Type B pancreatic cell (in vitro differentiated cells): ENCODE measurements around the gene PTTG1IP. TPM values are rescaled to one million over a fixed set of nuclear protein-coding genes. Genes with fewer than 3 reads are reported as not detected.
A peak's percentile ranks its signal among the peaks of the same experiment; 100 is the strongest.

Source experiments
- DNase-seq: peaks from one replicate; pipeline ENCODE4 v3.0.0; 2021; ENCODE audit warnings: mixed read lengths; ENCODE audit not compliant: unreplicated experiment; ENCODE audit errors: extremely low spot score
- H3K27ac Mint-ChIP-seq: 2 replicates; pipeline ENCODE4 v1.8.0; 2021; ENCODE audit warnings: mild to moderate bottlenecking, mixed read lengths
- H3K27me3 Mint-ChIP-seq: 2 replicates; pipeline ENCODE4 v1.8.0; 2021; ENCODE audit warnings: mixed read lengths
- H3K36me3 Mint-ChIP-seq: 2 replicates; pipeline ENCODE4 v1.8.0; 2021; ENCODE audit warnings: mixed read lengths
- H3K4me1 Mint-ChIP-seq: one replicate; pipeline ENCODE4 v1.8.0; 2021; ENCODE audit warnings: mixed read lengths; ENCODE audit not compliant: unreplicated experiment
- H3K4me3 Mint-ChIP-seq: 2 replicates; pipeline ENCODE4 v1.8.0; 2021; ENCODE audit warnings: mild to moderate bottlenecking, mixed read lengths
- H3K9me3 Mint-ChIP-seq: 2 replicates; pipeline ENCODE4 v1.8.0; 2021; ENCODE audit warnings: mixed read lengths
- CTCF ChIP-seq: fragments of 200-600 bp; sonication (generic); conservative IDR thresholded peaks from 2 replicates; pipeline ENCODE4 v1.5.0; 2021; ENCODE audit warnings: antibody characterized with exemption, mild to moderate bottlenecking
- total RNA-seq: library from RNA; stranded (reverse); gene quantifications from 2 replicates; pipeline ENCODE4 v1.2.1, GENCODE V29; 2021; ENCODE audit warnings: low replicate concordance

Gene PTTG1IP
- total RNA-seq, 1 donor from 2014 or later = 168 TPM

GRCh38 chr21:44840771-44841170 is 32.7 kb downstream of the PTTG1IP start:
- Mint-ChIP-seq H3K4me3 (no peak overlapping the region), H3K27me3 (peaks cover 13% of the 10 kb centered on the region), H3K9me3 (no peaks in the 10 kb centered on the region), H3K27ac (no peak overlapping the region), H3K4me1 (peaks cover 4% of the 10 kb centered on the region), H3K36me3 (no peaks in the 10 kb centered on the region)
- TF ChIP-seq CTCF = no peak
- DNase-seq = no peak

GRCh38 chr21:44838951-44839350 is 34.5 kb downstream of the PTTG1IP start:
- H3K4me1 Mint-ChIP-seq = no peaks in the 10 kb centered on the region
- no peak for TF ChIP-seq CTCF
- peaks cover 10% of the 10 kb centered on the region for H3K27me3 Mint-ChIP-seq
- DNase-seq = no peak
- no peaks in the 10 kb centered on the region for H3K9me3 Mint-ChIP-seq
- H3K4me3 Mint-ChIP-seq = no peak overlapping the region
- H3K36me3 Mint-ChIP-seq = no peaks in the 10 kb centered on the region
- H3K27ac Mint-ChIP-seq = no peak overlapping the region

- H3K27ac Mint-ChIP-seq = no peak overlapping the region
- no peak for TF ChIP-seq CTCF
- no peak overlapping the region for H3K4me3 Mint-ChIP-seq
- no peak for DNase-seq
- H3K27me3 Mint-ChIP-seq = peaks cover 9% of the 10 kb centered on the region
- no peaks in the 10 kb centered on the region for H3K36me3 Mint-ChIP-seq
- H3K4me1 Mint-ChIP-seq = no peaks in the 10 kb centered on the region
- no peaks in the 10 kb centered on the region for H3K9me3 Mint-ChIP-seq
Observed at GRCh38 chr21:44838039-44838895, 35.2 kb downstream of the PTTG1IP start.

- Mint-ChIP-seq H3K4me3 (no peak overlapping the region), H3K4me1 (no peaks in the 10 kb centered on the region), H3K9me3 (no peaks in the 10 kb centered on the region), H3K27me3 (peaks cover 7% of the 10 kb centered on the region), H3K27ac (no peak overlapping the region), H3K36me3 (no peaks in the 10 kb centered on the region)
- no peak for TF ChIP-seq CTCF
- DNase-seq = no peak
Observed at GRCh38 chr21:44837537-44837936, 36.0 kb downstream of the PTTG1IP start.

GRCh38 chr21:44836666-44837471 is 36.6 kb downstream of the PTTG1IP start:
- Mint-ChIP-seq H3K27ac (peak overlapping the region; percentile 29), H3K4me3 (peak overlapping the region; percentile 25), H3K36me3 (no peaks in the 10 kb centered on the region), H3K9me3 (no peaks in the 10 kb centered on the region), H3K4me1 (no peaks in the 10 kb centered on the region), H3K27me3 (peaks cover 7% of the 10 kb centered on the region)
- no peak for DNase-seq
- TF ChIP-seq CTCF = no peak
